ENCODE results near the gene OR1C1.

- no peak for TF ChIP-seq CTCF (conservative IDR thresholded peaks at IDR 0.05; ENCODE audit: low read length)
- no peak for TF ChIP-seq EZH2phosphoT487 (IDR thresholded peaks at IDR 0.05; ENCODE audit: borderline replicate concordance, low read depth, low read length)
Measured at GRCh38 chr1:247769603-247770002, 9.2 kb upstream of the OR1C1 start.

Data from OCI-LY7 (cell line).